Measurements from ENCODE around the gene TADA2B.
"Not testable (repeated sequence)": the region's sequence is repeated elsewhere in the genome, so short reads cannot be mapped to it uniquely, and the experiment has no call there.

Gene TADA2B

GRCh38 chr4:7059662-7060061 is 16.5 kb downstream of the TADA2B start:
- no peak for DNase-seq (ENCODE audit: low read depth)

GRCh38 chr4:7060346-7061150 is 17.4 kb downstream of the TADA2B start:
- no peak for DNase-seq (ENCODE audit: low read depth)

- no peak for DNase-seq (ENCODE audit: low read depth)
Measured at GRCh38 chr4:7061815-7062214, 18.6 kb downstream of the TADA2B start.

GRCh38 chr4:7062816-7063215 is 19.6 kb downstream of the TADA2B start:
- DNase-seq (ENCODE audit: low read depth) = no peak

GRCh38 chr4:7063362-7063761 is 20.2 kb downstream of the TADA2B start:
- no peak for DNase-seq (ENCODE audit: low read depth)

- DNase-seq (ENCODE audit: low read depth) = no peak
Measured at GRCh38 chr4:7066006-7066405, 22.8 kb downstream of the TADA2B start.

- DNase-seq (ENCODE audit: low read depth) = no peak
Measured at GRCh38 chr4:7066493-7066892, 23.3 kb downstream of the TADA2B start.

GRCh38 chr4:7067126-7067451 is 23.9 kb downstream of the TADA2B start:
- DNase-seq (ENCODE audit: low read depth) = no peak

GRCh38 chr4:7067452-7068278 is 24.5 kb downstream of the TADA2B start, which contains the start of gene GRPEL1:
Gene GRPEL1, minus strand, starts transcription at chr4:7068064. Its CDS starts 32 bp downstream, at chr4:7068032.
- peak; percentile 100 for DNase-seq (ENCODE audit: low read depth)

GRCh38 chr4:7068279-7068842 is 25.2 kb downstream of the TADA2B start:
- no peak for DNase-seq (ENCODE audit: low read depth)

- DNase-seq (ENCODE audit: low read depth) = no peak
Measured at GRCh38 chr4:7068883-7069282, 25.7 kb downstream of the TADA2B start.

- DNase-seq (ENCODE audit: low read depth) = peak; percentile 80
Measured at GRCh38 chr4:7070729-7071511, 27.7 kb downstream of the TADA2B start.

- no peak for DNase-seq (ENCODE audit: low read depth)
Measured at GRCh38 chr4:7073059-7073458, 29.9 kb downstream of the TADA2B start.

GRCh38 chr4:7073526-7074390 is 30.6 kb downstream of the TADA2B start:
- DNase-seq (ENCODE audit: low read depth) = no peak

- no peak for DNase-seq (ENCODE audit: low read depth)
Measured at GRCh38 chr4:7074426-7074825, 31.3 kb downstream of the TADA2B start.

GRCh38 chr4:7075962-7076695 is 33.0 kb downstream of the TADA2B start:
- DNase-seq (ENCODE audit: low read depth) = no peak

- no peak for DNase-seq (ENCODE audit: low read depth)
Measured at GRCh38 chr4:7076696-7077082, 33.5 kb downstream of the TADA2B start.

- no peak for DNase-seq (ENCODE audit: low read depth)
Measured at GRCh38 chr4:7077371-7077770, 34.2 kb downstream of the TADA2B start.

GRCh38 chr4:7078025-7078424 is 34.9 kb downstream of the TADA2B start:
- no peak for DNase-seq (ENCODE audit: low read depth)

GRCh38 chr4:7079483-7079882 is 36.3 kb downstream of the TADA2B start:
- not testable (repeated sequence) for DNase-seq (ENCODE audit: low read depth)

Data from activated T-cell treated with anti-CD3 and anti-CD28 coated beads for 24 hours (primary cell).